ENCODE data around the gene CDKN1C.

The CDKN1C gene

DNA sequence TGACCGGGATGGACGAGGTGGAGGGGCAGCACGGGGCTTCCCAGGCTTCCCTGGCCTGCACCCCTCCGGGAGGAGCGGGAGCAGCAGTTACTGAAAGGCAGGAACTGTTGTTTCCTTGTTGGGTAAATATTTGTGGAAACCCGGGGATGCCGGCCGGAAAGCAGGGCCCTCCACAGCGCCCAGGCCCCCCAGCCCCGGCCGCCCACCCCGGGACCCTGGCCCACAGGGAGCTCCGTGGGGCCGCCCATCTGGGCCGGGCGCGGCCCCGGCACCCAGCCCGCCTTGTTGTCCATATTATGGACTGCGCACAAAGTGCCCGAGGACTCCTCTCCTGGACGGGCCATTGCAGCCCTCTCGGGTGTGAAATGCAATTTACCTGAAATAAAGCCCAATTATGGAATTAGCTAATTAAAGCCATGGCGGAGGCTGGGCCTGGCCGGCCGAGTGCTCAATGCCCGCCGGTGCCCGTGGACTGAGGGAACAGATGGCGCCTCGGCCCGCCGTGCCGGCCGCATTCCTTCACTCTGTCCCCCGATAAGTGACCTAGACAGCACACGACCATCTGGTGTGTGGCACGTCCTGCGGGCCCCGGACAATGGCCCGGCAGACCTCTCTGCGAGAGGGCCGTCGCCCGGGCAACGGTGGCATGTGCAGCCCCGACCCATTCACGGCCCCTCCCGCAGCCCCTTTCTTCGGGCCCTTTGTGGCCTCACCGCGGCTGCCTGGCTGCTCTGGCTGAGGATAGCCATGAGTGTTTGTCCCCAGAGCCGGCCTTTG, 35.4 kb downstream of the CDKN1C start:
- no peaks in the 10 kb centered on the region; the same call in 1 of the 2 replicates for H3K4me1 ChIP-seq (ENCODE audit: insufficient read depth, low read length)
- H3K36me3 ChIP-seq (ENCODE audit: insufficient read depth, low read length): no peaks in the 10 kb centered on the region

DNA sequence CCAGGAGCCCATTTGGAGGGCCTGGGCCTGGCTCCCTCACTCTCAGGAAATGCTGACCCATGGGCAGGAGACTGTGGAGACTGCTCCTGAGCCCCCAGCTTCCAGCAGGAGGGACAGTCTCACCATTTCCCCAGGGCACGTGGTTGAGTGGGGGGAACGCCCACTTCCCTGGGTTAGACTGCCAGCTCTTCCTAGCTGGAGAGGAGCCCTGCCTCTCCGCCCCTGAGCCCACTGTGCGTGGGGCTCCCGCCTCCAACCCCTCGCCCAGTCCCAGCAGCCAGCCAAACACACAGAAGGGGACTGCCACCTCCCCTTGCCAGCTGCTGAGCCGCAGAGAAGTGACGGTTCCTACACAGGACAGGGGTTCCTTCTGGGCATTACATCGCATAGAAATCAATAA, 37.1 kb downstream of the CDKN1C start:
- H3K36me3 ChIP-seq (ENCODE audit: insufficient read depth, low read length): no peaks in the 10 kb centered on the region
- H3K9me3 ChIP-seq (ENCODE audit: control insufficient read depth, insufficient read depth, low read length): no peaks in the 10 kb centered on the region
- H3K9ac ChIP-seq (ENCODE audit: low read depth, low read length): no peak overlapping the region
- H3K4me1 ChIP-seq (ENCODE audit: insufficient read depth, low read length): no peaks in the 10 kb centered on the region; the same call in 1 of the 2 replicates

More for the DNA sequence above, 35.4 kb downstream of the CDKN1C start:
- H3K9ac ChIP-seq (ENCODE audit: low read depth, low read length): no peak overlapping the region
- no peaks in the 10 kb centered on the region for H3K9me3 ChIP-seq (ENCODE audit: control insufficient read depth, insufficient read depth, low read length)

DNA sequence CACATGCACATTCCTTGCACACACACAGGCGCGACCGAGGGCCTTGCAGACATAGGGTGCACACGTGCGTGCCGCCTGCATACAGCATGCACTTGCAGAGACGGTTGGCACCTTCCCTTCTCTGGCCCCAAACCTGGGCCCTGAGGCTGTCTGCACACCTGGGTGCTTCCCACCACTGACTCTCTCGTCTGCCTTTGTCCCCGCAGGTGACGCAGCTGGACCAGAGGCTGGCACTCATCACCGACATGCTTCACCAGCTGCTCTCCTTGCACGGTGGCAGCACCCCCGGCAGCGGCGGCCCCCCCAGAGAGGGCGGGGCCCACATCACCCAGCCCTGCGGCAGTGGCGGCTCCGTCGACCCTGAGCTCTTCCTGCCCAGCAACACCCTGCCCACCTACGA, 38.0 kb downstream of the CDKN1C start:
- Histone ChIP-seq H3K9ac (ENCODE audit: low read depth, low read length) (no peak overlapping the region), H3K4me1 (ENCODE audit: insufficient read depth, low read length) (no peaks in the 10 kb centered on the region; the same call in 1 of the 2 replicates), H3K9me3 (ENCODE audit: control insufficient read depth, insufficient read depth, low read length) (no peaks in the 10 kb centered on the region), H3K36me3 (ENCODE audit: insufficient read depth, low read length) (no peaks in the 10 kb centered on the region)

DNA sequence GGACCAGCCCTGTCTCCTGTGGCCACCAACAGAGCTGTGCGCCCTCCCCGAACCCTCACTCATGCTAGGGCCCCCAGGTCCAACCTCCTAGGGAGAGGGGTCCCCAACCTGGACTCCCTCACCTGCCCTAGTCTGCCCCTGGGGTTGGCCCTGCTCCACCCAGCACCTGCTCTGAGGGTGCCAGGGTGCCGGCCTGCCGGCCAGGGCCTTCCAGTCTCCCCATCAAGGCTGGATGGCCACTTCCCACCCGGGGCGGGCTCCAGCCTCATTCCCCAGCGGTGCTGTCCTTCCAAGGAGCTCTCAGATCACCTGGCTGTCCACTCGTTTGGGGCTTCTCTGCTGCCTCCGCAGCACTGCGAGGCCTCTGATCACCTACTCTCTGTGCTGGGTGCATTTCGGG, 39.1 kb downstream of the CDKN1C start:
- Histone ChIP-seq H3K4me1 (ENCODE audit: insufficient read depth, low read length) (no peaks in the 10 kb centered on the region; the same call in 1 of the 2 replicates), H3K9ac (ENCODE audit: low read depth, low read length) (no peak overlapping the region), H3K9me3 (ENCODE audit: control insufficient read depth, insufficient read depth, low read length) (no peaks in the 10 kb centered on the region), H3K36me3 (ENCODE audit: insufficient read depth, low read length) (no peaks in the 10 kb centered on the region)

DNA sequence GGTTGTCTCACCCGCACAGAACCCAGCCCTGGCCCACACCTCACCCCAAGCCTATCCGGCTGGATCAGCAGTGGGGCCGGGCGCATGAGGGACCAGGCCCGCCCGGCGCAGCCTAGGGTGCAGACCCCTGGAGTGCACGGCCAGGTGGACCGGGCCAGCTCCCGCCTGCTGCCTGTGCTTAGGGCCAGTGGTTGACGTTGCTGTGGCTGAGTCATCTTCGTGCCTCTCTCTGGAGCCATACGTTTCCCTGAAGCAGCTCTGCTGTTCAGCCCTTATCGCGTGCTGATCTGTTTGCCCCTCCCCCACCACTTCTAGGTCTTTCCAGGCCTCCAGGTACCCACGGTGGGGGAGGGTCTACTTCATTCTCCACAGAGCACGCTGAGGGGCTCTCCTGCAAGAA, 39.5 kb downstream of the CDKN1C start:
- no peak overlapping the region for H3K9ac ChIP-seq (ENCODE audit: low read depth, low read length)
- no peaks in the 10 kb centered on the region for H3K36me3 ChIP-seq (ENCODE audit: insufficient read depth, low read length)
- no peaks in the 10 kb centered on the region; the same call in 1 of the 2 replicates for H3K4me1 ChIP-seq (ENCODE audit: insufficient read depth, low read length)
- no peaks in the 10 kb centered on the region for H3K9me3 ChIP-seq (ENCODE audit: control insufficient read depth, insufficient read depth, low read length)

DNA sequence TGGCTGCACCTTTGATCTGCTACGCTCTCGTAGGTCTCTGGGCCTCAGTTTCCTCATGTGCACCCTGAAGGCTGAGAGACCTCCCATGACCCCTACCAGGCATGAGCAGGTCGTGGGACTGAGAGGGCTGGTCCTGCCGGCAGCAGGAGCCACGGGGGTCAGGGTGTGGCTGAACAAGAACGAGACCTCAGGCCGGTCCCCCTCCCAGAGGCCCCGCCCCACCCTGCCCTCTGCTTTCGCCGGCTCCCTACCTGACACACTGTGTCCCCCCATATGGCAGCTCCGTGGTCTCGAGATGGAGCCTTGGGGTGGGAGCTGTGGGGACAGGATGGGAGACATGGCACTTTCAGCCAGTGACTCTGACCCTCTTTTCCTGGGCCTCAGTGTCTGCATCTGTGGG, 40.6 kb downstream of the CDKN1C start:
- H3K36me3 ChIP-seq (ENCODE audit: insufficient read depth, low read length): no peaks in the 10 kb centered on the region

DNA sequence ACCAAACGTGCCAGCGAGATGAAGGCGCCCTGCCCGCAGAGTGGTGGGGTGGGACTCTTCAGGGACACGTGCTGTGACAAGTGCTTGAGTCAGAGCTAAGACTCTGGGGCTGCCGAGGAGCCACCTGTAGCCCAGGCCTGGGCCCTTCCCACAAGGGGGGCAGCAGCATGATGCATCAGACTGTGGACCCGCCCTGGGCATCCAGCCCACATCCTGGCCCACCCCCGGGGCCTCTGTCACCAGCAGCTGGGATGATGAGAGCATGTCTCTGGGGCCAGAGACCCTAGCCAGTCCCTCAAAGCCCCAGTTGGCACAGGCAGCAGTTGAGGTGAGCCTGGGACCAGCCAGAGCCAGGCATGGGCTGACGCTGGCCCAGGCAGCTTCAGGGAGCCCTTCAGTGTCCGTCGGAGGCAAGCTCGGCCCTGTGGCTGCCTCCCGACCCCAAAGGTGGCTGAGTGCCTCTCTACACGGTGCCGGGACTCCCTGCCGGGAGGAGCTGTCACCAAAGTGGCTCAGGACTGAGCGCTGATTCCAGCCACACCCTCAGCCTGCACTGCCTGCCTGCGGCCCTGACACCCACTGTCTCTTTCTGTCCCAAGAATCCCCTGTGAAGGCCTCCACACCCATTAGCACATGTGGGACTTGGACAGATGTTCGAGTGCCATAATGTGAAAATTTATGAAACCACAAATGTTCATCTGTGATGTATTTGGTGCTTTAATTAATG, 41.3 kb downstream of the CDKN1C start:
- H3K9me3 ChIP-seq (ENCODE audit: control insufficient read depth, insufficient read depth, low read length): no peaks in the 10 kb centered on the region
- H3K9ac ChIP-seq (ENCODE audit: low read depth, low read length): no peak overlapping the region
- H3K36me3 ChIP-seq (ENCODE audit: insufficient read depth, low read length): no peaks in the 10 kb centered on the region
- H3K4me1 ChIP-seq (ENCODE audit: insufficient read depth, low read length): peaks cover 3% of the 10 kb centered on the region; the same call in 1 of the 2 replicates

More for the DNA sequence above, 40.6 kb downstream of the CDKN1C start:
- H3K9ac ChIP-seq (ENCODE audit: low read depth, low read length): no peak overlapping the region
- H3K4me1 ChIP-seq (ENCODE audit: insufficient read depth, low read length): no peaks in the 10 kb centered on the region; the same call in 1 of the 2 replicates
- no peaks in the 10 kb centered on the region for H3K9me3 ChIP-seq (ENCODE audit: control insufficient read depth, insufficient read depth, low read length)

DNA sequence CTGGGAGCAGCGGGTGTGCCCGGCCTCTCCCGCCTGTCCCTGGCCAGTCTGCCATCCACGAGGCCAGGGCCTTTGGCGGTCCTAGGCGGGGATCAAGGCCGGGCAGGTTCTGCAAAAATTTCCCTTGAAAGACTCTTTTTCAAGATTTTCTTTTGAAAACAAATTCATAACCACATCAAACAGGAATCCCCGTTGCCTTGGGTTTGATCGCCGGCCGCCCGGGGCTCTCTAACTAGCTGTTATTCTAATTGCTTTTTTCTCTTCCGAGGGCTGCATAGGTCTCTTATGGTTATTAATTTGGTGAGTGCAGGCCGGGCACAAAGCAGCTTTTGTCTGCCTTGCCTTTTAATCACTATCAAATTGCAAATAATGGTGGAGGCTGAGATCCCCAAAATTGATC, 42.0 kb downstream of the CDKN1C start:
- Histone ChIP-seq H3K9me3 (ENCODE audit: control insufficient read depth, insufficient read depth, low read length) (no peaks in the 10 kb centered on the region), H3K36me3 (ENCODE audit: insufficient read depth, low read length) (no peaks in the 10 kb centered on the region), H3K9ac (ENCODE audit: low read depth, low read length) (no peak overlapping the region), H3K4me1 (ENCODE audit: insufficient read depth, low read length) (peaks cover 3% of the 10 kb centered on the region; the same call in 1 of the 2 replicates)

DNA sequence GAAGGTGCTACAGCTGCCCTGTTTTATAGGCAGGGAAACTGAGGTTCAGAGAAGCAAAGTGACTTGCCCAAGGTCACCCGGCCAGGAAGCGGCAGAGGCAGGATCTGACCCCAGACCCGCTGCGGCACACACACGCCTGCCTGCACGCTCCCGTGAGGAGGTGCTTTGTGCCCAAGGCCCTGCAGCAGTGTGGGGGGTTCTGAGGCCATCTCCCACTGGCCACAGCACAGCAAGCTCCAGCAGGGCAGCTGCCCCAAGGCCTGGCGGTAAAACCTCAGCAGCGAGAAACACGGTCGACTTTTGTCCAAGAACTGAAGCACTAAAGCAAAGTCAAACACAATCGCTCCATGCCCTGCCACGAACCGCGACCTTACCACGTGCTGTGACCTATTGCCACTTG, 42.7 kb downstream of the CDKN1C start:
- H3K4me1 ChIP-seq (ENCODE audit: insufficient read depth, low read length): peaks cover 8% of the 10 kb centered on the region; the same call in 1 of the 2 replicates
- H3K36me3 ChIP-seq (ENCODE audit: insufficient read depth, low read length): no peaks in the 10 kb centered on the region
- no peak overlapping the region for H3K9ac ChIP-seq (ENCODE audit: low read depth, low read length)
- H3K9me3 ChIP-seq (ENCODE audit: control insufficient read depth, insufficient read depth, low read length): no peaks in the 10 kb centered on the region

DNA sequence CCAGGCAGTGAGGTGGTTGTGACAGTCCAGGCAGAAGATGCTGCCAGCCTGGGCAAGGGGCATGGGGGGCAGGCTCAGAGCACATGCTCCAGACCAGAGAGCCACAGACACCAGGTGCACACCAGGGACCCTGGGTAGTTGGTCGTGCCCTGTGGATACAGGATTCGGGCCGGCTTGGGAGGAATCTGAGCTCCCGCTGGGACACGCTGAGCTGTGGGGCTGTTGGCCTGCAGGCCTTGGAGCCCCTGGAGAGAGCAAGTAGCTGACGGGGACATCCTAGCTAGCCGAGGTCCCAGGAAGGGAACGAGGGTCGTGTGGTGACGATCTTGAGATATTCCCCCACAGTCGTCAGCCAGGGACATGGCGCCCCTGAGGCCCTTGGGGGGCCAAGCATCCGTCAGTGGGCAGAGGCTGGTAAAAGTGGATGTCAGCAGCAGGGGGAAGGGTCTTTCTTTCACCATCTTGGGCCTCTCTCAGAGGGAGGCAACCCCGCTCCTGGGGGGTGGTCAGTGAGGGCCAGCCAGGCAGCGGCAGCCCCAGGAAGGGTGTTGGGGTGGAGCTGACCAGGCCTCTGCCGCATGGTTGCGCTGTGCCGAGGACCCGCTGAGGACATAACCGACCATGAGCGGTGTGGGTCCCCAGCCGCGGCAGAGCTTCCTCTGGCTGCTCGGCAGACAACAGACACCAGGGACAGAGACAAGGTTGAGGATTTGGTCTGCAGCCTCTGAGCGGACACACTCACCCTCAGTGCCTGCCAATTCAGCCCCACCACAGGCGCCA, 44.0 kb downstream of the CDKN1C start:
- no peak overlapping the region for H3K9ac ChIP-seq (ENCODE audit: low read depth, low read length)
- peaks cover 12% of the 10 kb centered on the region; the same call in 1 of the 2 replicates for H3K4me1 ChIP-seq (ENCODE audit: insufficient read depth, low read length)
- H3K36me3 ChIP-seq (ENCODE audit: insufficient read depth, low read length): no peaks in the 10 kb centered on the region

DNA sequence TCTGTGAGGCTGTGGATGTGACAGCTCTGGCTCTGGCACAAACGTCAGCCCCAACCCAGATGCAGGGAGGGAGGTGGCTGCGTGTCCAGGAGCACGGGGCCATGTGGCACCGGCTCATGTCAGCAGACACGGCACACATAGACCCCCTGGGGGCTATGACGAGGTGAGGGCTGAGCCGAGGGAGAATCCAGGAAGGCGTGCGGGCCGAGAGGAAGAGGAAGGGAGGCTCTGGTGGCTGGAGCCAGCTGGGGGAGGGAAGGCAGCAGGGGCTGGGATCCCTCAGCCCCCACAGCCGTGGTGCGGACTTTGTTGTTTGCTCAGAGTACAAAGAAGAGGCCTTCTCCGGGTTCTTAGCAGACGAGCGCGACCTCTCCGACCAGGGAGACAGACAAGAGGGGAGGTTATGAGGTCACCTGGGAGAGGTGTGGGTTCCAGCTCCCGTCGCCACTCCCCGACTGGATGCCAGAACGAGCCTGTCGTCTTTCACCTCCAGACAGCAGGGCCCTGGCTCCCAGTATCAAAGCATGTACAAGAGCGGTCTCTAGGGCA, 46.1 kb downstream of the CDKN1C start:
- H3K36me3 ChIP-seq (ENCODE audit: insufficient read depth, low read length): no peaks in the 10 kb centered on the region
- no peak overlapping the region for H3K9ac ChIP-seq (ENCODE audit: low read depth, low read length)
- H3K4me1 ChIP-seq (ENCODE audit: insufficient read depth, low read length): peaks cover 32% of the 10 kb centered on the region; the same call in 1 of the 2 replicates
- H3K9me3 ChIP-seq (ENCODE audit: control insufficient read depth, insufficient read depth, low read length): no peaks in the 10 kb centered on the region

More for the DNA sequence above, 44.0 kb downstream of the CDKN1C start:
- no peaks in the 10 kb centered on the region for H3K9me3 ChIP-seq (ENCODE audit: control insufficient read depth, insufficient read depth, low read length)

DNA sequence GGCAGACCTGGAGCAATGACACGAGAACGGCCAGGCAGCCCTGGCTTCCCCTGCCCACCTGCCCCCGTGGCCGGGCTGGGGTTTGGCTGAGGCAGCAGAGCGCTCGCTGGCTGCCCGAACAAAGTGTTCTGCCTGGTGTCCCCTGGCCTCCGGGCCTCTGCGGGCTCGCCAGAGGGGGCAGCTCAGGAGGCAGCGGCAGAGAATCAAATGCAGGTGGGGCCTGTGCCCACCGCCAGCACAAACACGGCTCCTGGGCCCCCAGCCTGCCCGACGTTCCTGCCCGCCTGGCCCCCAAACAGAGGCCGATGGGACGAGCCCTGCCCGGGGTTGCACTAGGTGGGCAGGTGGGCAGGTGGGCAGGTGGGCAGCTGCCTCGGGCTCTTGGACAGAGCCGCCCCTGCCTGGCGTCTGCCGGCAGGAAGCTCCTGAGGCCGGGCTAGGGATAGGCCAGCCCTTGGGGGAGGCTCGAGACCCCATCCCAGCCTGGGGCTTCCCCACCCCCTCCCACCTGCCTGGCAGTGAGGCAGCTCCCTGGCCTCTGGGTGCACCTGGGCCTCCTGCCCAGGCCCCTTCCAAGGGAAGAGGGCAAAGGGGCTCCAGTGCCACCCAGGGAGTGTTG, 46.8 kb downstream of the CDKN1C start:
- H3K9ac ChIP-seq (ENCODE audit: low read depth, low read length): no peak overlapping the region
- no peaks in the 10 kb centered on the region for H3K9me3 ChIP-seq (ENCODE audit: control insufficient read depth, insufficient read depth, low read length)
- no peaks in the 10 kb centered on the region for H3K36me3 ChIP-seq (ENCODE audit: insufficient read depth, low read length)
- H3K4me1 ChIP-seq (ENCODE audit: insufficient read depth, low read length): peaks cover 32% of the 10 kb centered on the region; the same call in 1 of the 2 replicates

DNA sequence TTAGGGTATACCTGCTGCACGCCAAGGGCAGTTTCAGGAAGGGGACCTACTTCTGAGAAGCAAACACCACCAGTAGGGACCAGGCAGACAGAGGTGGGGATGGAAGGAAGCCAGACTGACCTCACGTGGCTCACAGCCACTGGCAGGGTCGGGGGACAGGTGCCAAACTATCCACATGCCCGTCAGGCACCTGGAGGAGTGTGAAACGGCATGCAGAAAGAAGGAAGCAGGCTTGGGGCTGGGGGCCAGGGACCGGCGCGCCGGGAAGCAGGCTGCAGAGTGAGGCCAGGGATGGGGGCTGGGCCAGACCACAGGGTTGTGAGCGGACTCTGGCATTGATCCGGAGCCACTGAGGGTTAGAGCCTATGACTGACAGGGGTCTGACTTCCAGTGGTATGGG, 47.5 kb downstream of the CDKN1C start:
- Histone ChIP-seq H3K4me1 (ENCODE audit: insufficient read depth, low read length) (peaks cover 32% of the 10 kb centered on the region; the same call in 1 of the 2 replicates), H3K9me3 (ENCODE audit: control insufficient read depth, insufficient read depth, low read length) (no peaks in the 10 kb centered on the region), H3K36me3 (ENCODE audit: insufficient read depth, low read length) (no peaks in the 10 kb centered on the region)

More for the DNA sequence above, 47.5 kb downstream of the CDKN1C start:
- H3K9ac ChIP-seq (ENCODE audit: low read depth, low read length): no peak overlapping the region
